SK-N-SH (cell line): ENCODE measurements around the gene CC2D1B. TPM values are rescaled to one million over a fixed set of nuclear protein-coding genes. Genes with fewer than 3 reads are reported as not detected.

ENCODE experiments used
- CTCF ChIA-PET: fragments of 300-600, 350-600 bp; formaldehyde crosslinking; extraction: SDS; loops from one replicate; lab custom pipeline; 2021; lab: Yijun Ruan, JAX
- POLR2A ChIA-PET: fragments of 350-600 bp; sonication (Branson Sonifier 250); formaldehyde crosslinking; extraction: SDS; loops from one replicate; lab custom pipeline; 2020; ENCODE audit warnings: antibody characterized with exemption, inconsistent platforms; lab: Yijun Ruan, JAX
- DNase-seq: peaks from one replicate; pipeline ENCODE4 v3.0.0; 2012
- H2AFZ ChIP-seq: fragments of 200-600 bp; sonication (generic); 2 replicates; pipeline ENCODE4 v1.8.1; 2016; ENCODE audit warnings: antibody characterized with exemption, mild to moderate bottlenecking, low read depth
- H3F3A ChIP-seq: fragments of 200-600 bp; sonication (generic); replicated peaks from 2 replicates; pipeline ENCODE3; 2016; ENCODE audit warnings: antibody characterized with exemption, mild to moderate bottlenecking; ENCODE audit not compliant: insufficient read depth
- H3K27ac ChIP-seq, 2 experiments: fragments of 200-500 bp in 1 of 2; fragments of 200-600 bp in 1 of 2; sonication (Bioruptor generic) in 1 of 2; sonication (generic), shearing (Covaris generic) in 1 of 2; 2 replicates each; pipeline versions ENCODE4 v1.5.1 to v1.6.1; 2014 to 2016; ENCODE audit warnings: low read depth in 2 of 2, inconsistent platforms in 1 of 2, low read length in 1 of 2, mild to moderate bottlenecking in 1 of 2, mixed read lengths in 1 of 2
- H3K27me3 ChIP-seq: fragments of 200-600 bp; sonication (generic), shearing (Covaris generic); 2 replicates; pipeline ENCODE4 v1.6.1; 2016; ENCODE audit warnings: mixed run types; ENCODE audit not compliant: insufficient read depth
- H3K36me3 ChIP-seq, 2 experiments: fragments of 200-500 bp in 1 of 2; fragments of 200-600 bp in 1 of 2; sonication (Bioruptor generic) in 1 of 2; sonication (generic) in 1 of 2; replicated peaks in 1 of 2; 2 replicates each; pipeline versions ENCODE3 to v1.5.1; 2014 to 2016; ENCODE audit warnings: low read length in 1 of 2, mild to moderate bottlenecking in 1 of 2; ENCODE audit not compliant: insufficient read depth in 2 of 2, control insufficient read depth in 1 of 2
- H3K4me1 ChIP-seq, 2 experiments: fragments of 200-500 bp in 1 of 2; fragments of 200-600 bp in 1 of 2; sonication (Bioruptor generic) in 1 of 2; sonication (generic), shearing (Covaris generic) in 1 of 2; 2 replicates each; pipeline versions ENCODE4 v1.5.1 to v1.6.1; 2014 to 2016; ENCODE audit warnings: low read depth in 1 of 2, low read length in 1 of 2, mixed run types in 1 of 2; ENCODE audit not compliant: insufficient read depth in 2 of 2, control insufficient read depth in 1 of 2
- H3K4me2 ChIP-seq: fragments of 200-600 bp; sonication (generic), shearing (Covaris generic); 2 replicates; pipeline ENCODE4 v1.6.1; 2017; ENCODE audit warnings: mixed run types
- H3K4me3 ChIP-seq, 2 experiments: fragments of 200-500 bp in 1 of 2; fragments of 200-600 bp in 1 of 2; sonication (Bioruptor generic) in 1 of 2; sonication (generic), shearing (Covaris generic) in 1 of 2; 2 replicates each; pipeline versions ENCODE4 v1.5.1 to v1.8.1; 2014 to 2016; ENCODE audit warnings: low read depth in 2 of 2, inconsistent platforms in 1 of 2, low read length in 1 of 2, mild to moderate bottlenecking in 1 of 2, mixed read lengths in 1 of 2, moderate library complexity in 1 of 2
- H3K79me2 ChIP-seq: fragments of 200-600 bp; sonication (generic); 2 replicates; pipeline ENCODE4 v1.8.1; 2017; ENCODE audit warnings: mild to moderate bottlenecking; ENCODE audit not compliant: insufficient read depth
- H3K9ac ChIP-seq: fragments of 200-600 bp; sonication (generic); 2 replicates; pipeline ENCODE4 v1.6.1; 2017; ENCODE audit warnings: mixed run types
- H3K9me2 ChIP-seq: fragments of 200-600 bp; sonication (generic); 2 replicates; pipeline ENCODE4 v1.6.1; 2017; ENCODE audit warnings: mixed run types
- H3K9me3 ChIP-seq: fragments of 200-600 bp; sonication (generic); 2 replicates; pipeline ENCODE4 v1.6.1; 2017; ENCODE audit warnings: mixed run types, mild to moderate bottlenecking, moderate library complexity
- H4K20me1 ChIP-seq: fragments of 200-600 bp; sonication (generic); 2 replicates; pipeline ENCODE4 v1.6.1; 2017; ENCODE audit warnings: mild to moderate bottlenecking, mixed run types; ENCODE audit not compliant: insufficient read depth
- CHD2 ChIP-seq: fragments of 150-350 bp; IDR thresholded peaks from 2 replicates; pipeline ENCODE4 v1.6.1; 2018; ENCODE audit warnings: low read length; ENCODE audit not compliant: partially characterized antibody
- CTCF ChIP-seq: fragments of 200-600 bp; sonication (generic); IDR thresholded peaks from 2 replicates; pipeline ENCODE4 v1.6.1; 2017; ENCODE audit warnings: antibody characterized with exemption, mild to moderate bottlenecking, moderate library complexity
- FOSL2 ChIP-seq: IDR thresholded peaks from 2 replicates; pipeline ENCODE4 v1.4.0; 2012; ENCODE audit warnings: low read depth, mild to moderate bottlenecking, moderate library complexity, borderline replicate concordance
- FOXM1 ChIP-seq: IDR thresholded peaks from 2 replicates; pipeline ENCODE4 v1.4.0; 2012; ENCODE audit warnings: low read depth, mild to moderate bottlenecking
- NFIC ChIP-seq: IDR thresholded peaks from 2 replicates; pipeline ENCODE4 v1.4.0; 2012; ENCODE audit warnings: borderline replicate concordance
- NRF1 ChIP-seq: IDR thresholded peaks from 2 replicates; pipeline ENCODE4 v1.6.1; 2012; ENCODE audit warnings: low read depth, mild to moderate bottlenecking, low read length
- POLR2AphosphoS5 ChIP-seq: IDR thresholded peaks from 2 replicates; pipeline ENCODE4 v1.6.1; 2012; ENCODE audit warnings: low read depth, low read length
- REST ChIP-seq: IDR thresholded peaks from 2 replicates; pipeline ENCODE4 v1.6.1; 2012; ENCODE audit warnings: mild to moderate bottlenecking, low read depth, low read length, moderate library complexity
- TAF1 ChIP-seq: IDR thresholded peaks from 2 replicates; pipeline ENCODE4 v1.6.1; 2012; ENCODE audit warnings: low read depth, mild to moderate bottlenecking, low read length, moderate library complexity, borderline replicate concordance
- WGBS: methylation state at CpG from one replicate; pipeline ENCODE4 v1.1.6; 2017; ENCODE audit warnings: low lambda C conversion rate; 5-methylcytosine and 5-hydroxymethylcytosine counted together
- polyA plus RNA-seq, 3 experiments: library from polyadenylated mRNA; depleted of rRNA; stranded (reverse); fragments of >200 nt; gene quantifications; 2 replicates each; pipeline ENCODE4 v1.2.3, GENCODE V29; 2012

CC2D1B gene
- polyA plus RNA-seq, 1 of the 3 experiments (the other 2 are of a cell fraction): 18.7 TPM

GRCh38 chr1:52404975-52405338 lies 39.0 kb upstream of the CC2D1B start:
- peak overlapping the region; percentile 92 for H3K9ac ChIP-seq
- no peaks in the 10 kb centered on the region for H3K9me3 ChIP-seq
- DNase-seq: no peak
- peaks cover 55% of the 10 kb centered on the region for H3K79me2 ChIP-seq
- peaks cover 6 to 14% of the 10 kb centered on the region in 2 experiments; a peak in 2 of 4 replicates for H3K4me1 ChIP-seq
- no peaks in the 10 kb centered on the region for H3K9me2 ChIP-seq
- peak overlapping the region; percentile 92 to 97 for H3K4me3 ChIP-seq
- H3K36me3 ChIP-seq: peaks cover 30 to 32% of the 10 kb centered on the region in 2 experiments
- peak overlapping the region; percentile 92 to 95 for H3K27ac ChIP-seq
- CTCF ChIA-PET: interaction anchor here (0.9 to 2.4 kb wide), 5 partner anchors 10 to 281 kb away, joined by 3 to 14 read pairs (median 3); no protein-coding TSS in a partner anchor
- H4K20me1 ChIP-seq: no peaks in the 10 kb centered on the region
- no peak for TF ChIP-seq FOSL2
- TF ChIP-seq NRF1: no peak
- no peak for TF ChIP-seq NFIC
- no peak for TF ChIP-seq TAF1
- no peak for TF ChIP-seq CTCF
- no peak for TF ChIP-seq CHD2
- TF ChIP-seq REST: no peak
- no peak for TF ChIP-seq POLR2AphosphoS5
- TF ChIP-seq FOXM1: no peak
- peak overlapping the region; percentile 91 for H2AFZ ChIP-seq
- H3F3A ChIP-seq: no peaks in the 10 kb centered on the region
- H3K4me2 ChIP-seq: peak overlapping the region; percentile 78
- H3K27me3 ChIP-seq: no peaks in the 10 kb centered on the region
- POLR2A ChIA-PET: interaction anchor here (1.1 kb wide), 1 partner anchor 349 kb away, joined by 3 read pairs; no protein-coding TSS in a partner anchor
- WGBS: 1% methylated on average over 7 of the region's 8 CpGs
